ENCODE measurements around the gene COASY. TPM values are rescaled to one million over a fixed set of nuclear protein-coding genes. Genes with fewer than 3 reads are reported as not detected.

The COASY gene
- total RNA-seq, 1 experiment from 2014 or later = 131 TPM

DNA sequence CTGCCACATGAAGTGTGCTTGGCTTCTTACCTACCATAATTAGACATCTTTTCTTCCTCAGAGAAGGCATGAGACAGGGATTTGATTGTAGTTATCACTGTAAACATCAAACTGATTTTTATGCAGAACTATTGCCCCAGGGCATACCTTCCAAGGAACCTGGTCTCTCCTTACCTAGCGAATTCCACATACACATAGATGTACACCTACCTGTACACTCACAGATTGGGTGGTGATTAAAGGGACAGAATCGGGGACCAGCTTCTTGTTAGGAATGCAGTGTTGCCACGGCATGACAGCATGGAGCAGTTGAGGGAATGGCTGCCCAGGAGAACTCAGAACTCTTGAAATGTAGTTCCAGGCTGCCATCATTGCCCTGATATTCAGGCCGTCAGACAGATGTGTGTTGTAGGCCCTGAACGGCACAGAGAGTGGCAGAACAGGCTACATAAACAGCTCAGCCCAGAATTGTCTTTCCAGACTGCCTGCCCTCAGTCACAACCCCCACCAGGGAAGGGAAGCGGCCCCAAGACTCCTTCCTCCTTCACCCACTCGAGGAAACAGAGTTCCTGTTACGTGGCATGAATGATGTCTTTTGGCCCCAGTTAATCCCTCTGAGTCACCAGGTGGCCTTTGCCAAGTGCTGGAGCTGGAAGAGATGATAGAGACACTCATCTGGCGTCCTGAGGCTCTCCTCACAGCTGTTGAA, 43.7 kb upstream of the COASY start (continued):
- TF ChIP-seq, protein P1, sequence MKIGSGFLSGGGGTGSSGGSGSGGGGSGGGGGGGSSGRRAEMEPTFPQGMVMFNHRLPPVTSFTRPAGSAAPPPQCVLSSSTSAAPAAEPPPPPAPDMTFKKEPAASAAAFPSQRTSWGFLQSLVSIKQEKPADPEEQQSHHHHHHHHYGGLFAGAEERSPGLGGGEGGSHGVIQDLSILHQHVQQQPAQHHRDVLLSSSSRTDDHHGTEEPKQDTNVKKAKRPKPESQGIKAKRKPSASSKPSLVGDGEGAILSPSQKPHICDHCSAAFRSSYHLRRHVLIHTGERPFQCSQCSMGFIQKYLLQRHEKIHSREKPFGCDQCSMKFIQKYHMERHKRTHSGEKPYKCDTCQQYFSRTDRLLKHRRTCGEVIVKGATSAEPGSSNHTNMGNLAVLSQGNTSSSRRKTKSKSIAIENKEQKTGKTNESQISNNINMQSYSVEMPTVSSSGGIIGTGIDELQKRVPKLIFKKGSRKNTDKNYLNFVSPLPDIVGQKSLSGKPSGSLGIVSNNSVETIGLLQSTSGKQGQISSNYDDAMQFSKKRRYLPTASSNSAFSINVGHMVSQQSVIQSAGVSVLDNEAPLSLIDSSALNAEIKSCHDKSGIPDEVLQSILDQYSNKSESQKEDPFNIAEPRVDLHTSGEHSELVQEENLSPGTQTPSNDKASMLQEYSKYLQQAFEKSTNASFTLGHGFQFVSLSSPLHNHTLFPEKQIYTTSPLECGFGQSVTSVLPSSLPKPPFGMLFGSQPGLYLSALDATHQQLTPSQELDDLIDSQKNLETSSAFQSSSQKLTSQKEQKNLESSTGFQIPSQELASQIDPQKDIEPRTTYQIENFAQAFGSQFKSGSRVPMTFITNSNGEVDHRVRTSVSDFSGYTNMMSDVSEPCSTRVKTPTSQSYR (CRISPR knock-in tag; IDR thresholded peaks at IDR 0.05) = no peak
- no peak for TF ChIP-seq ZNF138 (CRISPR knock-in tag; conservative IDR thresholded peaks at IDR 0.05)
- TF ChIP-seq NFATC4 (CRISPR knock-in tag; IDR thresholded peaks at IDR 0.05) = no peak
- no peak for TF ChIP-seq ELF4 (CRISPR knock-in tag; IDR thresholded peaks at IDR 0.05; ENCODE audit: low read depth)
- no peak for TF ChIP-seq NFE2L1 (CRISPR knock-in tag; IDR thresholded peaks at IDR 0.05)
- no peak for TF ChIP-seq NR2C2 (CRISPR knock-in tag; IDR thresholded peaks at IDR 0.05)
- TF ChIP-seq, protein P2, sequence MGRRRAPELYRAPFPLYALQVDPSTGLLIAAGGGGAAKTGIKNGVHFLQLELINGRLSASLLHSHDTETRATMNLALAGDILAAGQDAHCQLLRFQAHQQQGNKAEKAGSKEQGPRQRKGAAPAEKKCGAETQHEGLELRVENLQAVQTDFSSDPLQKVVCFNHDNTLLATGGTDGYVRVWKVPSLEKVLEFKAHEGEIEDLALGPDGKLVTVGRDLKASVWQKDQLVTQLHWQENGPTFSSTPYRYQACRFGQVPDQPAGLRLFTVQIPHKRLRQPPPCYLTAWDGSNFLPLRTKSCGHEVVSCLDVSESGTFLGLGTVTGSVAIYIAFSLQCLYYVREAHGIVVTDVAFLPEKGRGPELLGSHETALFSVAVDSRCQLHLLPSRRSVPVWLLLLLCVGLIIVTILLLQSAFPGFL (CRISPR knock-in tag; IDR thresholded peaks at IDR 0.05; ENCODE audit: borderline replicate concordance) = no peak
- TF ChIP-seq, protein P3, sequence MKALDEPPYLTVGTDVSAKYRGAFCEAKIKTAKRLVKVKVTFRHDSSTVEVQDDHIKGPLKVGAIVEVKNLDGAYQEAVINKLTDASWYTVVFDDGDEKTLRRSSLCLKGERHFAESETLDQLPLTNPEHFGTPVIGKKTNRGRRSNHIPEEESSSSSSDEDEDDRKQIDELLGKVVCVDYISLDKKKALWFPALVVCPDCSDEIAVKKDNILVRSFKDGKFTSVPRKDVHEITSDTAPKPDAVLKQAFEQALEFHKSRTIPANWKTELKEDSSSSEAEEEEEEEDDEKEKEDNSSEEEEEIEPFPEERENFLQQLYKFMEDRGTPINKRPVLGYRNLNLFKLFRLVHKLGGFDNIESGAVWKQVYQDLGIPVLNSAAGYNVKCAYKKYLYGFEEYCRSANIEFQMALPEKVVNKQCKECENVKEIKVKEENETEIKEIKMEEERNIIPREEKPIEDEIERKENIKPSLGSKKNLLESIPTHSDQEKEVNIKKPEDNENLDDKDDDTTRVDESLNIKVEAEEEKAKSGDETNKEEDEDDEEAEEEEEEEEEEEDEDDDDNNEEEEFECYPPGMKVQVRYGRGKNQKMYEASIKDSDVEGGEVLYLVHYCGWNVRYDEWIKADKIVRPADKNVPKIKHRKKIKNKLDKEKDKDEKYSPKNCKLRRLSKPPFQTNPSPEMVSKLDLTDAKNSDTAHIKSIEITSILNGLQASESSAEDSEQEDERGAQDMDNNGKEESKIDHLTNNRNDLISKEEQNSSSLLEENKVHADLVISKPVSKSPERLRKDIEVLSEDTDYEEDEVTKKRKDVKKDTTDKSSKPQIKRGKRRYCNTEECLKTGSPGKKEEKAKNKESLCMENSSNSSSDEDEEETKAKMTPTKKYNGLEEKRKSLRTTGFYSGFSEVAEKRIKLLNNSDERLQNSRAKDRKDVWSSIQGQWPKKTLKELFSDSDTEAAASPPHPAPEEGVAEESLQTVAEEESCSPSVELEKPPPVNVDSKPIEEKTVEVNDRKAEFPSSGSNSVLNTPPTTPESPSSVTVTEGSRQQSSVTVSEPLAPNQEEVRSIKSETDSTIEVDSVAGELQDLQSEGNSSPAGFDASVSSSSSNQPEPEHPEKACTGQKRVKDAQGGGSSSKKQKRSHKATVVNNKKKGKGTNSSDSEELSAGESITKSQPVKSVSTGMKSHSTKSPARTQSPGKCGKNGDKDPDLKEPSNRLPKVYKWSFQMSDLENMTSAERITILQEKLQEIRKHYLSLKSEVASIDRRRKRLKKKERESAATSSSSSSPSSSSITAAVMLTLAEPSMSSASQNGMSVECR (CRISPR knock-in tag; IDR thresholded peaks at IDR 0.05; ENCODE audit: borderline replicate concordance) = no peak
- TF ChIP-seq, protein P4, sequence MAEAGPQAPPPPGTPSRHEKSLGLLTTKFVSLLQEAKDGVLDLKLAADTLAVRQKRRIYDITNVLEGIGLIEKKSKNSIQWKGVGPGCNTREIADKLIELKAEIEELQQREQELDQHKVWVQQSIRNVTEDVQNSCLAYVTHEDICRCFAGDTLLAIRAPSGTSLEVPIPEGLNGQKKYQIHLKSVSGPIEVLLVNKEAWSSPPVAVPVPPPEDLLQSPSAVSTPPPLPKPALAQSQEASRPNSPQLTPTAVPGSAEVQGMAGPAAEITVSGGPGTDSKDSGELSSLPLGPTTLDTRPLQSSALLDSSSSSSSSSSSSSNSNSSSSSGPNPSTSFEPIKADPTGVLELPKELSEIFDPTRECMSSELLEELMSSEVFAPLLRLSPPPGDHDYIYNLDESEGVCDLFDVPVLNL (CRISPR knock-in tag; IDR thresholded peaks at IDR 0.05; ENCODE audit: borderline replicate concordance, low read depth) = no peak

DNA sequence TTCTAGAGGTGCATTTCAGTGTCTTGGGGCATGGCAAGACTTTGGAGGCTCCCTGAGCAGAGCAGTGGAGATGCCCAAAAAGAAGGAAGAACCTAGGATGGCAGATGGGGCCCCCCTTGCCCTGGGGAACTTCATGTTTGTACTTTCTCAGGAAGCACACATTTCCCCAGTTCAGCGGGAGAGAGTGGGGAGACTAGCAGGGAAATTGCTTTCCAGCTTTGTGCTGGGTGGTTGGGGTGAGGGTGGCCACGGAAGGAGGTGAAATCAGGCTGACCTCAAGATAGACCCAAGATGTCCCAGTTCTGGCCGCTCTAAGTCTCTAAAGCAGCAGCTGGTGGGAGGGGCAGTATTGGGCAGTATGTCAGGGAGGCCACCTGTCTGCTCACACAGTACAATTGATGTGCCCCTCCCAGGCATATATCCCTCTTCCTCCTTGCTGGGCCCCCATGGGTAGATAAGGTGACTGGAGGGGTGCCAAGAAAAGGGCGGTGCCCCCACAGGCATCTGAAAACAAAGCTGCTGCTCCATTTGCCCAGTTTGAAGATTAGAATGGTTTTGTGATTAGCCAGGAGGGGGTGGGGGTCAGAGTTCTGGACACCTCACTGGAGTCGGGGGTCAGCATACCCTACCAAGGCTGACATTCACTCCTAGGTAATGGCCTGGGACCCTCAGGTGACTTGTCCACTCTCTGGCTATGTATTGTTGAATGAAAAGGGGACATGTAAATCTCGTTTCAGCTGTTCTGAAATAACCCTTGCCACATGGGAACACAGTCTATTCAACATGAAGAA, 43.0 kb upstream of the COASY start:
- Mint-ChIP-seq H3K27me3 (ENCODE audit: low read depth) (peaks cover 4% of the 10 kb centered on the region), H3K36me3 (peaks cover 10% of the 10 kb centered on the region), H3K9me3 (no peaks in the 10 kb centered on the region), H3K4me1 (peaks cover 19% of the 10 kb centered on the region), H3K4me3 (no peak overlapping the region), H3K27ac (no peak overlapping the region)
- DNase-seq (ENCODE audit: low spot score) = no peak
- ChIA-PET POLR2A (no interaction called here), CTCF (interaction anchor here (1.0 to 4.1 kb wide), 14 partner anchors 8 to 297 kb away, joined by 3 to 72 read pairs (median 6); partner anchors contain the start of genes MLX and PSMC3IP)
- no peak for ATAC-seq
- TF ChIP-seq GRHL2 (CRISPR knock-in tag; IDR thresholded peaks at IDR 0.05; ENCODE audit: insufficient replicate concordance, severe bottlenecking) (no peak), EMX1 (CRISPR knock-in tag; IDR thresholded peaks at IDR 0.05) (no peak), ZNF232 (CRISPR knock-in tag; IDR thresholded peaks at IDR 0.05) (no peak)
- TF ChIP-seq, protein P5, sequence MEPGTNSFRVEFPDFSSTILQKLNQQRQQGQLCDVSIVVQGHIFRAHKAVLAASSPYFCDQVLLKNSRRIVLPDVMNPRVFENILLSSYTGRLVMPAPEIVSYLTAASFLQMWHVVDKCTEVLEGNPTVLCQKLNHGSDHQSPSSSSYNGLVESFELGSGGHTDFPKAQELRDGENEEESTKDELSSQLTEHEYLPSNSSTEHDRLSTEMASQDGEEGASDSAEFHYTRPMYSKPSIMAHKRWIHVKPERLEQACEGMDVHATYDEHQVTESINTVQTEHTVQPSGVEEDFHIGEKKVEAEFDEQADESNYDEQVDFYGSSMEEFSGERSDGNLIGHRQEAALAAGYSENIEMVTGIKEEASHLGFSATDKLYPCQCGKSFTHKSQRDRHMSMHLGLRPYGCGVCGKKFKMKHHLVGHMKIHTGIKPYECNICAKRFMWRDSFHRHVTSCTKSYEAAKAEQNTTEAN (CRISPR knock-in tag; IDR thresholded peaks at IDR 0.05) = no peak
- TF ChIP-seq, protein P6, sequence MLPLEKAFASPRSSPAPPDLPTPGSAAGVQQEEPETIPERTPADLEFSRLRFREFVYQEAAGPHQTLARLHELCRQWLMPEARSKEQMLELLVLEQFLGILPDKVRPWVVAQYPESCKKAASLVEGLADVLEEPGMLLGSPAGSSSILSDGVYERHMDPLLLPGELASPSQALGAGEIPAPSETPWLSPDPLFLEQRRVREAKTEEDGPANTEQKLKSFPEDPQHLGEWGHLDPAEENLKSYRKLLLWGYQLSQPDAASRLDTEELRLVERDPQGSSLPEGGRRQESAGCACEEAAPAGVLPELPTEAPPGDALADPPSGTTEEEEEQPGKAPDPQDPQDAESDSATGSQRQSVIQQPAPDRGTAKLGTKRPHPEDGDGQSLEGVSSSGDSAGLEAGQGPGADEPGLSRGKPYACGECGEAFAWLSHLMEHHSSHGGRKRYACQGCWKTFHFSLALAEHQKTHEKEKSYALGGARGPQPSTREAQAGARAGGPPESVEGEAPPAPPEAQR (CRISPR knock-in tag; IDR thresholded peaks at IDR 0.05) = no peak
- TF ChIP-seq, protein P7, sequence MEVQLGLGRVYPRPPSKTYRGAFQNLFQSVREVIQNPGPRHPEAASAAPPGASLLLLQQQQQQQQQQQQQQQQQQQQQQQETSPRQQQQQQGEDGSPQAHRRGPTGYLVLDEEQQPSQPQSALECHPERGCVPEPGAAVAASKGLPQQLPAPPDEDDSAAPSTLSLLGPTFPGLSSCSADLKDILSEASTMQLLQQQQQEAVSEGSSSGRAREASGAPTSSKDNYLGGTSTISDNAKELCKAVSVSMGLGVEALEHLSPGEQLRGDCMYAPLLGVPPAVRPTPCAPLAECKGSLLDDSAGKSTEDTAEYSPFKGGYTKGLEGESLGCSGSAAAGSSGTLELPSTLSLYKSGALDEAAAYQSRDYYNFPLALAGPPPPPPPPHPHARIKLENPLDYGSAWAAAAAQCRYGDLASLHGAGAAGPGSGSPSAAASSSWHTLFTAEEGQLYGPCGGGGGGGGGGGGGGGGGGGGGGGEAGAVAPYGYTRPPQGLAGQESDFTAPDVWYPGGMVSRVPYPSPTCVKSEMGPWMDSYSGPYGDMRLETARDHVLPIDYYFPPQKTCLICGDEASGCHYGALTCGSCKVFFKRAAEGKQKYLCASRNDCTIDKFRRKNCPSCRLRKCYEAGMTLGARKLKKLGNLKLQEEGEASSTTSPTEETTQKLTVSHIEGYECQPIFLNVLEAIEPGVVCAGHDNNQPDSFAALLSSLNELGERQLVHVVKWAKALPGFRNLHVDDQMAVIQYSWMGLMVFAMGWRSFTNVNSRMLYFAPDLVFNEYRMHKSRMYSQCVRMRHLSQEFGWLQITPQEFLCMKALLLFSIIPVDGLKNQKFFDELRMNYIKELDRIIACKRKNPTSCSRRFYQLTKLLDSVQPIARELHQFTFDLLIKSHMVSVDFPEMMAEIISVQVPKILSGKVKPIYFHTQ (CRISPR knock-in tag; IDR thresholded peaks at IDR 0.05) = no peak
- TF ChIP-seq, protein P8, sequence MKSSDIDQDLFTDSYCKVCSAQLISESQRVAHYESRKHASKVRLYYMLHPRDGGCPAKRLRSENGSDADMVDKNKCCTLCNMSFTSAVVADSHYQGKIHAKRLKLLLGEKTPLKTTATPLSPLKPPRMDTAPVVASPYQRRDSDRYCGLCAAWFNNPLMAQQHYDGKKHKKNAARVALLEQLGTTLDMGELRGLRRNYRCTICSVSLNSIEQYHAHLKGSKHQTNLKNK (CRISPR knock-in tag; IDR thresholded peaks at IDR 0.05) = no peak

Data from WTC11 (cell line).